Retinal pigment epithelial cell (primary cell): ENCODE measurements around the gene FNDC1.

Experiments used
- DNase-seq: peaks from one replicate; pipeline ENCODE4 v3.0.0-alpha.2; 2010; ENCODE audit warnings: low read depth
- H3K4me3 ChIP-seq: 2 replicates; pipeline ENCODE4 v1.5.1; 2011; ENCODE audit warnings: mild to moderate bottlenecking, low read length, control low read depth, moderate library complexity
- TF ChIP-seq, protein P1 (sequence below): conservative IDR thresholded peaks from 2 replicates; pipeline ENCODE4 v1.5.1; 2011; ENCODE audit warnings: low read depth, low read length, control low read depth, inconsistent platforms

The FNDC1 gene

DNA sequence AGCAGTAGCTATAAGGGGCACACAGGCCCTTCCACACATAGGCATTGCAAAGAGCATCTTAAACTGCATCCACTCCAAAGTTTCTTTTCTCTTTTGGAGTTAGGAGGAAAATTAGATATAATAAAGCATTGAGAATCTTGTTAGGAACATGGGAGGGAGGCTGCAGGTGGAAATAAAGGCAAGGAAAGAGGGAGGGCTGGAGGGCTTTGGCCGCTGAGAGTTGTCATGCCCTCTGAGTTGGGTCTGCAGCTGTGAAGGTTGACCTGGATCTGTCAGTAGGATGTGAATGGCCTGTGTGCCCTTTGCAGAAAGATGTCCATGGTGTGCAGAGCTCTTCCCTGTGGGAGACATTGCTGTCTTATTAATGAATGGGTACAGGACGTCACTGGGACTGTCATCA lies 134.0 kb downstream of the FNDC1 start:
- H3K4me3 ChIP-seq: no peak overlapping the region
- DNase-seq: no peak
- TF ChIP-seq, protein P1, sequence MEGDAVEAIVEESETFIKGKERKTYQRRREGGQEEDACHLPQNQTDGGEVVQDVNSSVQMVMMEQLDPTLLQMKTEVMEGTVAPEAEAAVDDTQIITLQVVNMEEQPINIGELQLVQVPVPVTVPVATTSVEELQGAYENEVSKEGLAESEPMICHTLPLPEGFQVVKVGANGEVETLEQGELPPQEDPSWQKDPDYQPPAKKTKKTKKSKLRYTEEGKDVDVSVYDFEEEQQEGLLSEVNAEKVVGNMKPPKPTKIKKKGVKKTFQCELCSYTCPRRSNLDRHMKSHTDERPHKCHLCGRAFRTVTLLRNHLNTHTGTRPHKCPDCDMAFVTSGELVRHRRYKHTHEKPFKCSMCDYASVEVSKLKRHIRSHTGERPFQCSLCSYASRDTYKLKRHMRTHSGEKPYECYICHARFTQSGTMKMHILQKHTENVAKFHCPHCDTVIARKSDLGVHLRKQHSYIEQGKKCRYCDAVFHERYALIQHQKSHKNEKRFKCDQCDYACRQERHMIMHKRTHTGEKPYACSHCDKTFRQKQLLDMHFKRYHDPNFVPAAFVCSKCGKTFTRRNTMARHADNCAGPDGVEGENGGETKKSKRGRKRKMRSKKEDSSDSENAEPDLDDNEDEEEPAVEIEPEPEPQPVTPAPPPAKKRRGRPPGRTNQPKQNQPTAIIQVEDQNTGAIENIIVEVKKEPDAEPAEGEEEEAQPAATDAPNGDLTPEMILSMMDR: no peak

DNA sequence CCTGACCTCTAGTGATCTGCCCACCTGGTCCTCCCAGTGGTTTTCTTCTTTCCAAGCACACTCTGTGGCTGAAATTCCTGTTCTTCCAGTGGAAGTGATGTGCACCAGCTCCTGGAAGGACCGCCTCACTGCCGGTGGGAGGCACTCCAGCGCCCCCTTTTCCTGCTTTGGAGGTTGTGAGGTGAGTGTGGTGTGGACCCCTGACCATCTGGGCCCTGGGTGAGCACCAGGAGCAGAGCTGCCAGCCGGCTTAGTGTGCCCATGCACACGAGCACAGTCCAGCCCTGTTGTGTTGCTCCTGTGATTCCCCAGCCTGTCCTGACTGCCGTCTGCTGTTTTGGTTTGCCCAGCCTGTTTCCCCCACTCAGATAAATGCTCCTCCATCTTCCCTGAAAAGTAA lies 134.6 kb downstream of the FNDC1 start:
- DNase-seq: no peak
- H3K4me3 ChIP-seq: no peak overlapping the region
- TF ChIP-seq, protein P1: no peak

DNA sequence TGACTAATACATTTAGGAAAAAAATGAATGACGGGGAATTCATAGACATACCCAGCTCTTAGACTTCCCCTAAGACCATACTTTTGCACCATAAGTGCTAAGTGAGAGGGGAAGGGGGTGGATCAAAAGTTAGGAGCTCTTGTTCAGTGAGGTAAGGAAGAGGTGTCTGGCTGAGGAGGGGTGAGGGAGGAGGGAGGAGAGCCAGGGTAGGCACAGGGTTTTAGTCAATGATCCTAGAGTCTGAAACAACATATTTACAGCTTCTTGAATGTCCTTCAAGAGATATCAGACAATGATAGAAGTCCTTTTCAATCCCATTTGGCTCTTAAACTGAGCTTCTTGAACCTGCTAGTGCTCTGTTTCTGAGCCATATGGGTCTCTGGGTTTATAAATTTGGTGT lies 135.4 kb downstream of the FNDC1 start:
- TF ChIP-seq, protein P1: no peak
- DNase-seq: no peak
- no peak overlapping the region for H3K4me3 ChIP-seq

GRCh38 chr6:159305159-159305558 lies 136.0 kb downstream of the FNDC1 start:
- H3K4me3 ChIP-seq: no peak overlapping the region
- DNase-seq: no peak
- TF ChIP-seq, protein P1: no peak

GRCh38 chr6:159305804-159306537 lies 136.8 kb downstream of the FNDC1 start:
- TF ChIP-seq, protein P1: no peak
- no peak overlapping the region for H3K4me3 ChIP-seq
- no peak for DNase-seq

GRCh38 chr6:159307246-159307790 lies 138.1 kb downstream of the FNDC1 start:
- TF ChIP-seq, protein P1: no peak
- DNase-seq: peak; percentile 43
- H3K4me3 ChIP-seq: no peak overlapping the region

DNA sequence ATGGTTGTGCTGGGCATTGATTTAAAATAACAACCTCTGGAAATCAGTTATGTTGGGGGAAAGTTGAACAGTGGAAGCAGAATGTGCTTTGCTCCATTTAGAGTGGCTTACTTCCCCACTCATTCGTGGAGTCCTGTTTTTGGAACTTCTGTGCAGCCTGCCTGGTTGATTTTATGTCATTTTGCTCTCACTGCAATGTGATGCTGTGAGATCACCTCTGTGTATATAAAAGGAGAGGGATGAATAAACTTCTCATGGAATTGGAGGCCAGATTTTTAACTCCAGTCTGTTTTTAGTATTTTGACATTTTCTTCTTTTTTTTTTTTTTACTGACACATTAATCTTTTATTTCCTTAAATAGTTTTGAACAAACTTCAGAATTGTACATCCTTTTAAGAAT lies 139.0 kb downstream of the FNDC1 start:
- DNase-seq: no peak
- no peak overlapping the region for H3K4me3 ChIP-seq
- TF ChIP-seq, protein P1: no peak
